ES-I3 (cell line): Measurements from ENCODE around the gene DLX3.

Experiments used
- H3K36me3 ChIP-seq: 2 replicates; pipeline ENCODE4 v1.6.1; 2013; ENCODE audit warnings: mild to moderate bottlenecking, low read length, control low read depth, moderate library complexity; ENCODE audit not compliant: insufficient read depth
- H3K4me1 ChIP-seq: 2 replicates; pipeline ENCODE4 v1.6.1; 2013; ENCODE audit warnings: mild to moderate bottlenecking, control low read depth, low read length; ENCODE audit not compliant: insufficient read depth
- H3K9ac ChIP-seq: 2 replicates; pipeline ENCODE4 v1.6.1; 2013; ENCODE audit warnings: low read depth, mild to moderate bottlenecking, low read length, moderate library complexity
- H3K9me3 ChIP-seq: 2 replicates; pipeline ENCODE4 v1.6.1; 2013; ENCODE audit warnings: mild to moderate bottlenecking, low read length, moderate library complexity; ENCODE audit not compliant: control insufficient read depth, insufficient read depth

DLX3 gene

DNA sequence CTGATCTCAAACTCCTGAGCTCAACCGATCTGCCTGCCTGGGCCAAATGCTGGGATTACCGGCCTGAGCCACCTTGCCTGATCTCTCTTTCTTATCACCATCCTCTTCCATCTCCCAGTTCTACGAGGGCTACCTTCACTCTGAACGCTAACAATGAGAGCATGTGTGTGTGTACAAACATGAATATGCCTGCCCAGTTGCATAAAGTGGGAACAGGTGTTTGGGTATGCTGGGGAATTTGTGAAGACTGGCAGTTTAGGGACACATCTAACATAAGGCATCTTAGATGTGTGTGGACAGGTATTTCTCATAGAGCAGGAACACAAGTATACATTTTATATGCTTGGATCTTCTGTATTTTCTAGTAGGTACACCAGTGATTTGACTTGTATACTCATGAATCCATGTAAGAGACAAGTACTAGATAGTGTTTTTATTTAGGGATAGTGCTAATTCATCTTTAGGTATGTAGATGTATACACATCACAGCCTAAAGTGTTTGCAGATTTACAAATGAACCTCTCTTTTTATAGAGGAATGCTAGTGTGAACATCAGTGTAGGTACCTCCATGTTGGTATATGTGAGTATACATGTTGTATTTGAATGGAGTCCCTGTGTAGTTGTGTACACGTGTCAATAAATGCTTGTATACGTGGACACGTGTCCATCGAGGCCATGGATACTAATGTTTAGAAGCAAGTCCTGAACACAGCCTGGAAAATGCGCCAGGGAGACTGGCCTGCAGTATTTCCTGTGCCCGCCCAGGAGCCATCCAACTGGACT lies 27.2 kb downstream of the DLX3 start:
- peak overlapping the region; percentile 83; the same call in 1 of the 2 replicates for H3K9ac ChIP-seq
- peaks cover 33% of the 10 kb centered on the region; the same call in 1 of the 2 replicates for H3K4me1 ChIP-seq

DNA sequence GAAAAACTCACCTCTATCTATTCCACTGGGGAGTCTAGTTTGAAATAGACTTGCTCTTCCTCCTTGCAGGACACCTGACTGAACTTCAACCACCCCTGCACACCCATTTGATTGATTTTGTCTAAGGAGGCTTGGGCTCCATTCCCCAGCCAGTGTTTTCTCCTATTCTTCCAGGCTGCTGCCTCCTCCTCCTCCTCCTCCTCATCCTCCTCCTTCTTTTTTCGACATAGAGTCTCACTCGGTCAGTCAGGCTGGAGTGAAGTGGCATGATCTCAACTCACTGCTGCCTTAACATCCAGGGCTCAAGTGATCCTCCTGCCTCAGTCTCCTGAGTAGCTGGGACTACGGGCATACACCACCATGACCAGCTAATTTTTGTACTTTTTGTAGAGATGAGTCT lies 27.8 kb downstream of the DLX3 start:
- H3K9ac ChIP-seq = no peak overlapping the region
- H3K9me3 ChIP-seq = no peaks in the 10 kb centered on the region
- H3K36me3 ChIP-seq = no peaks in the 10 kb centered on the region
- H3K4me1 ChIP-seq = peaks cover 37% of the 10 kb centered on the region; the same call in 1 of the 2 replicates

More for the DNA sequence above, 27.2 kb downstream of the DLX3 start:
- no peaks in the 10 kb centered on the region for H3K36me3 ChIP-seq
- H3K9me3 ChIP-seq = no peaks in the 10 kb centered on the region

DNA sequence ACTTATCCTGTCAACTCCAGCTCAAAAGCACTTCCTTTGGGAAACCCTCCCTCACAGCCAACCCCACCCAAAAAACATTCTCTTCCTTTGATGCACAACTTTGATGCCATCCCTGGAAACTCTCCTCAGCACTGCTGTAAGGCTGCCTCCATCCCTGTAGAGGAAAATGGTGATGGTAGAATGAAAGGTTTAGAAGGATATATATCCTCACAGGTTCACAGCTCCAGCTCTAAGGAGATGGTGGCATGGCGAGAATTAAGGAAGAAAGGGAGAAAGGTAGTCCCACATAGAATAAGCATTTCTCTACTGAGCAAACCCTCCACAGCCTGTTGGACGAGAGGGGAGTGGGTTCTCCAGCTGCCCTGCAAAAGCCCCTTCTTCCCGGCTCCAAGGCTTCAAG lies 28.3 kb downstream of the DLX3 start:
- Histone ChIP-seq H3K4me1 (peaks cover 37% of the 10 kb centered on the region; the same call in 1 of the 2 replicates), H3K9me3 (no peaks in the 10 kb centered on the region), H3K36me3 (no peaks in the 10 kb centered on the region)

DNA sequence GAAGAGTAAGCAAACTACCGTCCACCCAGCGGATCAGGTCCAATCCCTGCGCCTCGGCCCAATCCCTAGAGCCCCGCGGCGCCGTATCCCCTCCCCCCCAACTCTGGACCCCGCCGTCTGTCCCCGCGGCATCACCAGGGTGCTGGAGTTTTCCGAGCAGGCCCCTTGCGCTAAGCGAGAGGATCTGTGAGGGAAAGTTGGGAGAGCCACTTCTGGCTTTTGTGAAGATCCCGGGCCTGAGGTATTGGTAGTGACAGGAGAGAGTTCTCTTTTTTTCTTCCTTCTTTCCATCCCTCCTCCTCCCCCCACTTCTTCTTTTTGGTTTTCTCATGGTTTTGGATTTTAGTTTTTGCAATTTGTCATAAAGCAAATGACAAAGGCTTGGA lies 29.5 kb downstream of the DLX3 start:
- Histone ChIP-seq H3K9ac (peak overlapping the region; percentile 3; the same call in 1 of the 2 replicates), H3K4me1 (peaks cover 30% of the 10 kb centered on the region; the same call in 1 of the 2 replicates), H3K36me3 (no peaks in the 10 kb centered on the region), H3K9me3 (no peaks in the 10 kb centered on the region)

More for the DNA sequence above, 28.3 kb downstream of the DLX3 start:
- no peak overlapping the region for H3K9ac ChIP-seq

DNA sequence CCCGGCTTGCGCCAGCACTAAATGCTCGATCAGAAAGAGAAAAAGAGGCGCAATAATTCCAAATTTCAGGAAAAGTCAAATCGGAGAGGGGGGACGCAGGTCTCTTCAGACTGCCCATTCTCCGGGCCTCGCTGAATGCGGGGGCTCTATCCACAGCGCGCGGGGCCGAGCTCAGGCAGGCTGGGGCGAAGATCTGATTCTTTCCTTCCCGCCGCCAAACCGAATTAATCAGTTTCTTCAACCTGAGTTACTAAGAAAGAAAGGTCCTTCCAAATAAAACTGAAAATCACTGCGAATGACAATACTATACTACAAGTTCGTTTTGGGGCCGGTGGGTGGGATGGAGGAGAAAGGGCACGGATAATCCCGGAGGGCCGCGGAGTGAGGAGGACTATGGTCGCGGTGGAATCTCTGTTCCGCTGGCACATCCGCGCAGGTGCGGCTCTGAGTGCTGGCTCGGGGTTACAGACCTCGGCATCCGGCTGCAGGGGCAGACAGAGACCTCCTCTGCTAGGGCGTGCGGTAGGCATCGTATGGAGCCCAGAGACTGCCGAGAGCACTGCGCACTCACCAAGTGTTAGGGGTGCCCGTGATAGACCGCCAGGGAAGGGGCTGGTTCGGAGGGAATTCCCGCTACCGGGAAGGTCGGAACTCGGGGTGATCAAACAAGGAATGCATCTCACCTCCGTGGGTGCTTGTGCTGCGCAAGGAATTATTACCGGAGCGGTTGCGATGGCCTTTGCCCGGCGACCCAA lies 30.1 kb downstream of the DLX3 start:
- peak overlapping the region; percentile 14; the same call in 1 of the 2 replicates for H3K9ac ChIP-seq
- H3K36me3 ChIP-seq = no peaks in the 10 kb centered on the region
- H3K4me1 ChIP-seq = peaks cover 26% of the 10 kb centered on the region; the same call in 1 of the 2 replicates
- no peaks in the 10 kb centered on the region for H3K9me3 ChIP-seq

DNA sequence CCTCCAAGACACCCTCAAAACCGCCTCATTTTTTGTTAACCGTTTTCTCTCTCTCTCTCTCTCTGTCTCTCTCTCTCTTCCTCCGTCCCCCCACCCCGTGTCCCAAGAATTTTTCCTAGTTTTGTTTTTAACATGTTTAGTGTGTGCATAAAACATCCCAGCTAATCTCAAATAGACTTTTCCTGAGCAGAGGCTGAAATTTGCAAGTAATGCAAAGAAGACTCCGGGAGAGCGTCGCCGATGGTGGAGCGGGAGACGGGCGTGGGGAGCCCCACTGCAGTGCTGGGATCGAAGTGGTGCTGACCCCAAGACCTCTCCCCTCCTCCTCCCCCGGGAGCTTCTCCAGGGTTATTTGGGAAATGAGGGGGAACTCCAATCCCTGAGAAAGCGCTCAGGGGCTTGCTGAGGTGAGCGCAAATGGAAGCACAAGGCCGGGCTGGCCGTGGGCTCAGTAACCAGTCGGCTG lies 30.7 kb downstream of the DLX3 start:
- Histone ChIP-seq H3K9ac (peak overlapping the region; percentile 14; the same call in 1 of the 2 replicates), H3K4me1 (peaks cover 27% of the 10 kb centered on the region; the same call in 1 of the 2 replicates), H3K36me3 (no peaks in the 10 kb centered on the region)

DNA sequence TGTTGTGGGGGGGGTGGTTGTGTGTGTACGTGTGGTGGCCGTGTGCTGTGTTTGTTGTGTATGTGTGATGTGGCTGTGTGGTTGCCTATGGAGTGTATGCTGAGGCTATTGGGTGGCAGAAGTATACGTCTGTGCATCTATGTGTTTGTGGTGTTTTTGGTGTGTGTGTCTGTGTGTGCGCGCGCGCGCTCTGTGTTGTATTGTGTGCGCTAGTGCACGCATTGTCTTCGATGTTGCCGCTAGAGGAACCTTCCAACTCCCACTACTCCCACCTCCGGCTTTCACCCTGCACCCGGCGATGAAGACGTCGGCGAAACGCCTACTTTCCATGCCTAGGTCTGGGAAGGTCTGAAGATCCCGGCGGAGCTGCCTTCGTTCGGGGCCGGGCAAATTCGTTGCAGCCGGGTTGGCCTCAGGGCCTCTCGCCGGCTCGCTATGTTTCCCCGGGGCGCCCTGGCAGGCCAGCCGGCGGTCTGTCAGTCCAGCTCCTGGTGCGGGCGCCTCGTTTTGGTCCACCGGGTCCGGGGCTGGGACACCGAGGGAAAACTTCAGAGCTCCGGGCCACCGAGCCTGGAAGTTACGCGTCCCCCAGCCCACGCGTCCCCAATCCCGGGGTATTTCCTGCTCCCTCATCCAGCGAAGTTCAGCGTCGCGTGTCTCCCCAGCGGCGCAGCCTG lies 31.3 kb downstream of the DLX3 start:
- Histone ChIP-seq H3K4me1 (peaks cover 28% of the 10 kb centered on the region; the same call in 1 of the 2 replicates), H3K36me3 (no peaks in the 10 kb centered on the region), H3K9ac (peak overlapping the region; percentile 14; the same call in 1 of the 2 replicates), H3K9me3 (no peaks in the 10 kb centered on the region)

More for the DNA sequence above, 30.7 kb downstream of the DLX3 start:
- no peaks in the 10 kb centered on the region for H3K9me3 ChIP-seq

DNA sequence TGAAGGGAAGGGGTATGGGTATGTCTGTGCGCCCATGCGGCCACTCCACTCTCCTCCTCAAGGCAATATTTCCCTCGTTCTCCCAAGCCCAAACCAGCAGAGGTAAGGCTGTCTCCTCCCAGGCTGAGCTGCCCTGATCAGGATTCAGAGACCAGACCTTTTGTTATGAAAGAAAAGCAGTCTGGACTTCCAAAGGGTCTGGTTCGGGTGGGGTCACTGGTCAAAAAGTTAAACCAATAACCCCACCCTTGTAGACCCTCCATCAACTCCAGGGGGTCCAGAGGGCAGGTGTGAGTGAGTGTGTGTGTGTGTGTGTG lies 31.8 kb downstream of the DLX3 start:
- Histone ChIP-seq H3K9me3 (no peaks in the 10 kb centered on the region), H3K36me3 (no peaks in the 10 kb centered on the region), H3K9ac (peak overlapping the region; percentile 14; the same call in 1 of the 2 replicates), H3K4me1 (peaks cover 28% of the 10 kb centered on the region; the same call in 1 of the 2 replicates)

DNA sequence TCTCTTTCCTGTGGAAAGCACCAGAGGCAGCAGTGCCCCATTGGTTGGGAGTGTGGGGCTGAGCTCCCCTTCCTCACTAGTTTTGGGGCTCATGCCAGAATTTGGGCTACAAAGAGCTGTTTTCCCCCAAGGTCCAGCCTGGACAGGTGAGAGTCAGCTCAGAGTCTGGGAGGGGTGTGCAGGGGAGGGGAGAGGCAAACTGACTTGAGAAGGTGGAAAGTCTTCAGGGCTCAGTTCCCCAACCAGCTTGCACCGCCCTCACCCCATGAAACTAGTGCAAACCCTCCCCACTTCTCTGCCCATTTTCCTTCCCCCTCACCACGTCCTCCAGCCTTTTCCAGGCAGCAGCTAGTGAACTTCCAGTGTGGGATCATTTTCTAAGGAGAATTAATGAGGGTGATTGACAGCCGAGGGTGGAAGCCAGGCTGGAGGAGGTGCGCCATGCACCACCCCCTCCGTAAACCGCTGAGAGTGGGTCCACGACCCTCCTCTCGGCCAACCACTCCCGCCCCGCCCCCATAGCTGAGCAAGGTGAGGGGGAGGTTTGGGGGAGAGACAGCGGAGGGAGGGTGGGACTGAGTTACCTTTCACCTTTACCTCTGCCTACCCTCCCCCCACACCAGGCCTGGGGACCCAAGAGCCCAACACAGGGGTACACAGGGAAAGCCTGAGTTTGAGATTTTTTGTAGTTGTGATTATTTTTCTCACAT lies 32.3 kb downstream of the DLX3 start:
- peaks cover 26% of the 10 kb centered on the region; the same call in 1 of the 2 replicates for H3K4me1 ChIP-seq
- no peaks in the 10 kb centered on the region for H3K36me3 ChIP-seq
- peak overlapping the region; percentile 14; the same call in 1 of the 2 replicates for H3K9ac ChIP-seq
- no peaks in the 10 kb centered on the region for H3K9me3 ChIP-seq

DNA sequence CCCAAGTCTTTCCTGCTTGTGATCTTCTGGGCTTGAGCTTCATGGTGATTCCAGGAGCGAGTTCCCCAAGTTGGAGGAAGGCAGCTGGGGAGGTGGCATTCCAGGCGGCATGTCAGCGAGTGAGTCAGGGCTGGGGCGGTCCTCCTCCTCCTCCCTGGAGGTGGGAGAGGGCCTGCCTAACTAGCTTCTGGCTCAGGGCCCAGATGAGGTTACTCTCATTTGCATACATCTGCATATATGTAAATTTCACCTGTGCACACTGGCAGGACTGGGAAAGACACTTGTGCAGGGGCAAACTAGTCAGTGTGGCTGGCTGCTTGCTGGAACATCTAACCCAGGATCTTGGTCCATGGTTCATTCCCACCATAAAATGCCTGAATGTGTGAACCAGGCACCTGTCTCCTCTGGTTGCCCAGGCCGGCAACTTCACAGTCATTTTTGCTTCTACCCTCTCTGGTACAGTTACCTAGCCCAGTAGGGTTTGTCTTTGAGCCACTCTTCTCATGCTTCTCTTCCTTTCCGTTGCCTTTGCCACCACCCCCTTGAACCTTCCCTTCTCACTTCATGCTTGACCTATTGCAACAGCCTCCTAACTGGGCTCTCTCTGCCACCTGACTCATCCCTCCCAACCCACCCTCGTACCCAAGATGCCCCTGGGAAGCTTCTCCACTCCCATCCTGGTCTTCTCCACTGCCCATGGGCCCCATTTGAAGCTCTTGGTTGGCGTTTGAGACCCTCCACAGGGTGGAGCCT lies 35.7 kb downstream of the DLX3 start:
- H3K4me1 ChIP-seq = peaks cover 18% of the 10 kb centered on the region; the same call in 1 of the 2 replicates
- H3K9me3 ChIP-seq = no peaks in the 10 kb centered on the region
- H3K36me3 ChIP-seq = no peaks in the 10 kb centered on the region
- no peak overlapping the region for H3K9ac ChIP-seq

DNA sequence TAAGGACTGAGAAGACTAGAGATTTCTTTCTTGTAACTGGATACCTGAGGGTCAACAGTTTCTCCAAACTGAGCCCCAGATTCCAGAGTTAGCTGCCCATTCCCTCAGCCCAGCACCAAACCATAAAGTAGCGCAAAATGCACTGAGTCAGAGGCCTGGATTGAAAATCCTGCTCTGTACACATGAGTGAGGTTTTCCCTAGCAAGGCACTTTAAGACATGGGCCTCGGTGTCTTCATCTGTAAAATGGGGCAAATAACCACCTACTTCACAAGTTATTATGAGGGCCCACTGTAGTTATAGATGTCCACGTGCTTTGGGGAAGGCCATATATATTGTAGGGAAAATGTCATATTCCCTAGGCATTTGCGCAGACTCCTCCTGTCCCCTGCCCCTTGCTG lies 36.3 kb downstream of the DLX3 start:
- Histone ChIP-seq H3K9me3 (no peaks in the 10 kb centered on the region), H3K4me1 (peaks cover 15% of the 10 kb centered on the region; the same call in 1 of the 2 replicates), H3K36me3 (no peaks in the 10 kb centered on the region), H3K9ac (no peak overlapping the region)

DNA sequence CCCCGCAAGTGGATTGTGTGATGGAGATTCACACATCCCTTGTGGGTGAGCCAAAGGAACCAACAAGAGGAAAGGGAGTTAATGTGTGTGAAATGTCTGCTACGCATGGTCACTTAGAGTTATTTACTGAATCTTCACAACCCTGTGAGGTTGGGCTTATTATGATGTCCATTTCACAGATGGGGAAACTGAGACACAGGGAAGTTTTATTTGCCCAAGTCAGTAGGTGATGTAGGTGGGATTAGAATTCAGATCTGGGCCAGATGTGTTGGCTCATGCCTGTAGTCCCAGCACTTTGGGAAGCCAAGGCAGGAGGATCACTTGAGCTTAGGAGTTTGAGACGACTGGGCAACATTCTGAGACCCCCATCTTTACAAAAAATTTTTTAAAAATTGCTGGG lies 37.7 kb downstream of the DLX3 start:
- no peaks in the 10 kb centered on the region for H3K9me3 ChIP-seq
- no peaks in the 10 kb centered on the region for H3K36me3 ChIP-seq
- H3K4me1 ChIP-seq = peaks cover 12% of the 10 kb centered on the region; the same call in 1 of the 2 replicates
- H3K9ac ChIP-seq = no peak overlapping the region

DNA sequence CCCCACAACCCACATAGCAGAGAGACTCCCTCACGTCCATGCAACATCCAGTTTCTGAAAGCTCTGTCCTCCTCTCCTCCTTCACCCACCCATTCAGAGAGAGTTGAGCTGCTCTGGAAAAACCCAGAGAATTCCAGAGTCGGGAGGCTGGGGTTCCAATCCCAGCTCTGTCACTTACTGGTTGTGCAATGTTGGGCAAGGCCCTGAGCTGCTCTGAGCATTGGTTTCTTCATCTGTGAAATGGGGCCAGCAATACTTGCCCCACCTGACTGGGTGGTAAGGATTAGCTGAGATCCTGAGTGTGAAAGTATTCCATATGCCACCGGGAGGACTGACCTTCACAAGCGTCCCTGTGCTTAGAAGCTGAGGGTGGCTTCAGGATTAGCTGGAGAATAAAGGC lies 38.2 kb downstream of the DLX3 start:
- Histone ChIP-seq H3K36me3 (no peaks in the 10 kb centered on the region), H3K9ac (no peak overlapping the region)

More for the DNA sequence above, 38.2 kb downstream of the DLX3 start:
- Histone ChIP-seq H3K4me1 (peaks cover 12% of the 10 kb centered on the region; the same call in 1 of the 2 replicates), H3K9me3 (no peaks in the 10 kb centered on the region)
